K562 (cell line): ENCODE data around the gene NME2. TPM values are rescaled to one million over a fixed set of nuclear protein-coding genes. Genes with fewer than 3 reads are reported as not detected.

ENCODE experiments used
- BRD9 ChIP-seq: fragments of 450-650 bp; IDR thresholded peaks from 2 replicates; pipeline ENCODE4 v1.6.1; 2018; ENCODE audit warnings: low read depth; ENCODE audit not compliant: partially characterized antibody
- PCBP2 ChIP-seq: fragments of 200-400 bp; formaldehyde crosslinking; IDR thresholded peaks from 2 replicates; pipeline ENCODE4 v1.6.1; 2018; ENCODE audit warnings: low read length, low read depth, mild to moderate bottlenecking, moderate library complexity; ENCODE audit not compliant: poor library complexity, severe bottlenecking
- PHF20 ChIP-seq: fragments of 450-650 bp; IDR thresholded peaks from 2 replicates; pipeline ENCODE4 v1.6.1; 2018; ENCODE audit not compliant: partially characterized antibody
- U2AF2 ChIP-seq: fragments of 200-400 bp; formaldehyde crosslinking; optimal IDR thresholded peaks from 2 replicates; pipeline ENCODE3; 2017; ENCODE audit warnings: low read depth, mild to moderate bottlenecking, low read length
- XRCC4 ChIP-seq: IDR thresholded peaks from one replicate; pipeline ENCODE4 v1.6.1; 2011; ENCODE audit not compliant: insufficient read depth, insufficient read length; ENCODE audit errors: extremely low read depth
- ZBTB17 ChIP-seq: fragments of 450-650 bp; formaldehyde crosslinking; IDR thresholded peaks from 2 replicates; pipeline ENCODE4 v1.4.0; 2020; ENCODE audit warnings: mild to moderate bottlenecking
- ZNF184 ChIP-seq: sonication (generic); formaldehyde crosslinking; IDR thresholded peaks from 2 replicates; pipeline ENCODE4 v1.5.0; 2020; ENCODE audit warnings: missing genetic modification reagents
- ZNF263 ChIP-seq: sonication (generic); formaldehyde crosslinking; IDR thresholded peaks from 2 replicates; pipeline ENCODE4 v1.8.0; 2022; ENCODE audit warnings: mild to moderate bottlenecking, missing genetic modification reagents, borderline replicate concordance
- ZNF764 ChIP-seq: fragments of 250-450 bp; sonication (Bioruptor Pico); IDR thresholded peaks from 2 replicates; pipeline ENCODE4 v1.4.0; 2020; ENCODE audit warnings: low read depth, mild to moderate bottlenecking, moderate library complexity
- ZNF766 ChIP-seq: fragments of 200-800 bp; sonication (Bioruptor generic); conservative IDR thresholded peaks from 2 replicates; pipeline ENCODE4 v1.6.1; 2016; ENCODE audit warnings: missing genetic modification characterization, missing compliant biosample characterization
- polyA plus RNA-seq, 8 experiments: library from polyadenylated mRNA; depleted of rRNA in 4 of 8; stranded (reverse) in 5 of 8; unstranded in 3 of 8; fragments of >200 nt; fragmentation: Nextera tagmentation in 2 of 8; fragmentation: Illumina TruSeq in 1 of 8; extraction: Ambion mirVana in 2 of 8; extraction: Trizol in 1 of 8; gene quantifications; 2 replicates each; pipeline versions ENCODE4 v1.2.1 to v1.2.3, GENCODE V29; 2011 to 2014; ENCODE audit warnings: inconsistent platforms in 1 of 8, missing spikeins in 1 of 8
- total RNA-seq, 7 experiments: library from RNA; depleted of rRNA in 6 of 7; stranded (reverse); fragments of >200 nt in 6 of 7; fragmentation: Illumina TruSeq in 2 of 7; extraction: Trizol in 2 of 7; gene quantifications; 2 replicates each; pipeline versions ENCODE4 v1.2.1 to v1.2.3, GENCODE V29; 2011 to 2021; ENCODE audit warnings: low replicate concordance in 1 of 7
- TF ChIP-seq, protein P1 (sequence below): sonication (generic); formaldehyde crosslinking; IDR thresholded peaks from 2 replicates; pipeline ENCODE4 v1.4.0; 2020; ENCODE audit warnings: mild to moderate bottlenecking, missing genetic modification reagents
- TF ChIP-seq, protein P2 (sequence below): fragments of 250-450 bp; sonication (Bioruptor Pico); IDR thresholded peaks from 2 replicates; pipeline ENCODE4 v1.5.0; 2021; ENCODE audit warnings: mild to moderate bottlenecking, borderline replicate concordance
- TF ChIP-seq, protein P3 (sequence below), 2 experiments: IDR thresholded peaks in 1 of 2; conservative IDR thresholded peaks in 1 of 2; 2 replicates each; pipeline ENCODE4 v1.6.1; 2016; ENCODE audit warnings: low read depth in 2 of 2, mild to moderate bottlenecking in 1 of 2, missing compliant biosample characterization in 1 of 2, missing genetic modification characterization in 1 of 2, moderate library complexity in 1 of 2
- TF ChIP-seq, protein P4 (sequence below): sonication (generic); formaldehyde crosslinking; IDR thresholded peaks from 2 replicates; pipeline ENCODE4 v1.9.0; 2022; ENCODE audit warnings: mild to moderate bottlenecking, missing genetic modification reagents

Gene NME2
- total and polyA plus RNA-seq, 9 of the 15 experiments (the other 6 are each of a cell fraction or from before 2014, with no cell fraction given): 684 to 1,202 (median 924) TPM

DNA sequence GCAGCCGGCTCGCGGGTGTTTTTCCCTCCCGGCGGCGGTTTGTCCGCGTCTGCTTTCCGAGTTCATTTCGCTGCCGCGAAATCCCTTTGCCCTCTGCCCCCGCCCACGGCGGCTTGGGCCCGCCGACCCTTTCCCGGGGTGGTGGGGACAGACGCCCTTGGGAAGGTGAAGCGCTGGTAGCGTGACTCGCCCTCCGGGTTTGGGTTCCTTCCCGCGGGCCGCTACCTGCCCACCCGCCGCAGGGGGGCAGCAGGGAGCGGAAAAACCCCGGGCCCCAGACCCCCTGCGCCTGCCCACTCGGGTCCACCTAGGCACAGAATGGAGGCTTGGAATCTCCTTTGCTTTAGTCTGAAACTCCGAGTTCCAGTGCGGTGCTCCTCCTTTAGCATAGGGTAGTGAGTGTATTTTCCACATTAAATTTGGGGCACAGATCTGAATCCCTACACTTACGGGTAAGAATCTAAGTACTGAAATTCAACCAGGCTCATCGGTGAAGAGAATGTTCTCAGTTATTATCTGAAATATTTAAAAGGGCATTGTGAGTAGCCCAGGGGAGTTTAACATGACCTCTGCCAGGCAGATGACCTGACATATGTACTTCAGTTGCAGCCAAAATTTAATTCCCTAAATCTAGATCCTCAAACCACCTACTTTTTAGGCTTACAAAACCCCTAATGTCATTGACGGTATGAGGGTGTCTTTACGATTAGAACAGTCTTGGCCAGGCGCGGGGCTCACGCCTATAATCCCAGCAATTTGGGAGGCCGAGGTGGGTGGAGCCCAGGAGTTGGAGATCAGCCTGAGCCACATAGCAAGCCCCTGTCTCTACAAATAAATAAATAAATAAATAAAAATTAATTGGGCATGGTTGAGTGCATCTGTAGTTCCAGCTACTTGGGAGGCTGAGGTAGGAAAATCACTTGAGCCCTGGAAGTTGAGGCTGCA, 1.0 kb downstream of the NME2 start (continued):
- TF ChIP-seq, protein P1, sequence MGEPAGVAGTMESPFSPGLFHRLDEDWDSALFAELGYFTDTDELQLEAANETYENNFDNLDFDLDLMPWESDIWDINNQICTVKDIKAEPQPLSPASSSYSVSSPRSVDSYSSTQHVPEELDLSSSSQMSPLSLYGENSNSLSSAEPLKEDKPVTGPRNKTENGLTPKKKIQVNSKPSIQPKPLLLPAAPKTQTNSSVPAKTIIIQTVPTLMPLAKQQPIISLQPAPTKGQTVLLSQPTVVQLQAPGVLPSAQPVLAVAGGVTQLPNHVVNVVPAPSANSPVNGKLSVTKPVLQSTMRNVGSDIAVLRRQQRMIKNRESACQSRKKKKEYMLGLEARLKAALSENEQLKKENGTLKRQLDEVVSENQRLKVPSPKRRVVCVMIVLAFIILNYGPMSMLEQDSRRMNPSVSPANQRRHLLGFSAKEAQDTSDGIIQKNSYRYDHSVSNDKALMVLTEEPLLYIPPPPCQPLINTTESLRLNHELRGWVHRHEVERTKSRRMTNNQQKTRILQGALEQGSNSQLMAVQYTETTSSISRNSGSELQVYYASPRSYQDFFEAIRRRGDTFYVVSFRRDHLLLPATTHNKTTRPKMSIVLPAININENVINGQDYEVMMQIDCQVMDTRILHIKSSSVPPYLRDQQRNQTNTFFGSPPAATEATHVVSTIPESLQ: no peak
- TF ChIP-seq, protein P2, sequence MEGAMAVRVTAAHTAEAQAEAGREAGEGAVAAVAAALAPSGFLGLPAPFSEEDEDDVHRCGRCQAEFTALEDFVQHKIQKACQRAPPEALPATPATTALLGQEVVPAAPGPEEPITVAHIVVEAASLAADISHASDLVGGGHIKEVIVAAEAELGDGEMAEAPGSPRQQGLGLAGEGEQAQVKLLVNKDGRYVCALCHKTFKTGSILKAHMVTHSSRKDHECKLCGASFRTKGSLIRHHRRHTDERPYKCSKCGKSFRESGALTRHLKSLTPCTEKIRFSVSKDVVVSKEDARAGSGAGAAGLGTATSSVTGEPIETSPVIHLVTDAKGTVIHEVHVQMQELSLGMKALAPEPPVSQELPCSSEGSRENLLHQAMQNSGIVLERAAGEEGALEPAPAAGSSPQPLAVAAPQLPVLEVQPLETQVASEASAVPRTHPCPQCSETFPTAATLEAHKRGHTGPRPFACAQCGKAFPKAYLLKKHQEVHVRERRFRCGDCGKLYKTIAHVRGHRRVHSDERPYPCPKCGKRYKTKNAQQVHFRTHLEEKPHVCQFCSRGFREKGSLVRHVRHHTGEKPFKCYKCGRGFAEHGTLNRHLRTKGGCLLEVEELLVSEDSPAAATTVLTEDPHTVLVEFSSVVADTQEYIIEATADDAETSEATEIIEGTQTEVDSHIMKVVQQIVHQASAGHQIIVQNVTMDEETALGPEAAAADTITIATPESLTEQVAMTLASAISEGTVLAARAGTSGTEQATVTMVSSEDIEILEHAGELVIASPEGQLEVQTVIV (CRISPR knock-in tag): no peak
- TF ChIP-seq XRCC4 (no peak), ZNF764 (no peak), ZNF263 (CRISPR knock-in tag) (0 out of 2 replicates have a peak, but pooled peaks have one; percentile 5), PCBP2 (no peak), ZNF766 (no peak), ZNF184 (CRISPR knock-in tag) (no peak), U2AF2 (no peak), ZBTB17 (no peak), BRD9 (peak; percentile 15), PHF20 (peak; percentile 40)
- TF ChIP-seq, protein P3, sequence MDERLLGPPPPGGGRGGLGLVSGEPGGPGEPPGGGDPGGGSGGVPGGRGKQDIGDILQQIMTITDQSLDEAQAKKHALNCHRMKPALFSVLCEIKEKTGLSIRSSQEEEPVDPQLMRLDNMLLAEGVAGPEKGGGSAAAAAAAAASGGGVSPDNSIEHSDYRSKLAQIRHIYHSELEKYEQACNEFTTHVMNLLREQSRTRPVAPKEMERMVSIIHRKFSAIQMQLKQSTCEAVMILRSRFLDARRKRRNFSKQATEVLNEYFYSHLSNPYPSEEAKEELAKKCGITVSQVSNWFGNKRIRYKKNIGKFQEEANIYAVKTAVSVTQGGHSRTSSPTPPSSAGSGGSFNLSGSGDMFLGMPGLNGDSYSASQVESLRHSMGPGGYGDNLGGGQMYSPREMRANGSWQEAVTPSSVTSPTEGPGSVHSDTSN (CRISPR knock-in tag; IDR thresholded peaks at IDR 0.05; ENCODE audit: low read depth): no peak
- TF ChIP-seq, protein P3 (tag; conservative IDR thresholded peaks at IDR 0.05; ENCODE audit: low read depth): no peak
- TF ChIP-seq, protein P4, sequence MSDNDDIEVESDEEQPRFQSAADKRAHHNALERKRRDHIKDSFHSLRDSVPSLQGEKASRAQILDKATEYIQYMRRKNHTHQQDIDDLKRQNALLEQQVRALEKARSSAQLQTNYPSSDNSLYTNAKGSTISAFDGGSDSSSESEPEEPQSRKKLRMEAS: peak; percentile 20; the same call in 1 of the 2 replicates
